SK-N-SH (cell line): ENCODE measurements around the gene GSTO2. TPM values are rescaled to one million over a fixed set of nuclear protein-coding genes. Genes with fewer than 3 reads are reported as not detected.

ENCODE experiments used
- CTCF ChIA-PET: fragments of 300-600, 350-600 bp; formaldehyde crosslinking; extraction: SDS; loops from one replicate; lab custom pipeline; 2021; lab: Yijun Ruan, JAX
- POLR2A ChIA-PET: fragments of 350-600 bp; sonication (Branson Sonifier 250); formaldehyde crosslinking; extraction: SDS; loops from one replicate; lab custom pipeline; 2020; ENCODE audit warnings: antibody characterized with exemption, inconsistent platforms; lab: Yijun Ruan, JAX
- DNase-seq: peaks from one replicate; pipeline ENCODE4 v3.0.0; 2012
- H2AFZ ChIP-seq: fragments of 200-600 bp; sonication (generic); 2 replicates; pipeline ENCODE4 v1.8.1; 2016; ENCODE audit warnings: antibody characterized with exemption, mild to moderate bottlenecking, low read depth
- H3F3A ChIP-seq: fragments of 200-600 bp; sonication (generic); replicated peaks from 2 replicates; pipeline ENCODE3; 2016; ENCODE audit warnings: antibody characterized with exemption, mild to moderate bottlenecking; ENCODE audit not compliant: insufficient read depth
- H3K27ac ChIP-seq, 2 experiments: fragments of 200-500 bp in 1 of 2; fragments of 200-600 bp in 1 of 2; sonication (Bioruptor generic) in 1 of 2; sonication (generic), shearing (Covaris generic) in 1 of 2; 2 replicates each; pipeline versions ENCODE4 v1.5.1 to v1.6.1; 2014 to 2016; ENCODE audit warnings: low read depth in 2 of 2, inconsistent platforms in 1 of 2, low read length in 1 of 2, mild to moderate bottlenecking in 1 of 2, mixed read lengths in 1 of 2
- H3K27me3 ChIP-seq: fragments of 200-600 bp; sonication (generic), shearing (Covaris generic); 2 replicates; pipeline ENCODE4 v1.6.1; 2016; ENCODE audit warnings: mixed run types; ENCODE audit not compliant: insufficient read depth
- H3K36me3 ChIP-seq, 2 experiments: fragments of 200-500 bp in 1 of 2; fragments of 200-600 bp in 1 of 2; sonication (Bioruptor generic) in 1 of 2; sonication (generic) in 1 of 2; replicated peaks in 1 of 2; 2 replicates each; pipeline versions ENCODE3 to v1.5.1; 2014 to 2016; ENCODE audit warnings: low read length in 1 of 2, mild to moderate bottlenecking in 1 of 2; ENCODE audit not compliant: insufficient read depth in 2 of 2, control insufficient read depth in 1 of 2
- H3K4me1 ChIP-seq, 2 experiments: fragments of 200-500 bp in 1 of 2; fragments of 200-600 bp in 1 of 2; sonication (Bioruptor generic) in 1 of 2; sonication (generic), shearing (Covaris generic) in 1 of 2; 2 replicates each; pipeline versions ENCODE4 v1.5.1 to v1.6.1; 2014 to 2016; ENCODE audit warnings: low read depth in 1 of 2, low read length in 1 of 2, mixed run types in 1 of 2; ENCODE audit not compliant: insufficient read depth in 2 of 2, control insufficient read depth in 1 of 2
- H3K4me2 ChIP-seq: fragments of 200-600 bp; sonication (generic), shearing (Covaris generic); 2 replicates; pipeline ENCODE4 v1.6.1; 2017; ENCODE audit warnings: mixed run types
- H3K4me3 ChIP-seq, 2 experiments: fragments of 200-500 bp in 1 of 2; fragments of 200-600 bp in 1 of 2; sonication (Bioruptor generic) in 1 of 2; sonication (generic), shearing (Covaris generic) in 1 of 2; 2 replicates each; pipeline versions ENCODE4 v1.5.1 to v1.8.1; 2014 to 2016; ENCODE audit warnings: low read depth in 2 of 2, inconsistent platforms in 1 of 2, low read length in 1 of 2, mild to moderate bottlenecking in 1 of 2, mixed read lengths in 1 of 2, moderate library complexity in 1 of 2
- H3K79me2 ChIP-seq: fragments of 200-600 bp; sonication (generic); 2 replicates; pipeline ENCODE4 v1.8.1; 2017; ENCODE audit warnings: mild to moderate bottlenecking; ENCODE audit not compliant: insufficient read depth
- H3K9ac ChIP-seq: fragments of 200-600 bp; sonication (generic); 2 replicates; pipeline ENCODE4 v1.6.1; 2017; ENCODE audit warnings: mixed run types
- H3K9me2 ChIP-seq: fragments of 200-600 bp; sonication (generic); 2 replicates; pipeline ENCODE4 v1.6.1; 2017; ENCODE audit warnings: mixed run types
- H3K9me3 ChIP-seq: fragments of 200-600 bp; sonication (generic); 2 replicates; pipeline ENCODE4 v1.6.1; 2017; ENCODE audit warnings: mixed run types, mild to moderate bottlenecking, moderate library complexity
- H4K20me1 ChIP-seq: fragments of 200-600 bp; sonication (generic); 2 replicates; pipeline ENCODE4 v1.6.1; 2017; ENCODE audit warnings: mild to moderate bottlenecking, mixed run types; ENCODE audit not compliant: insufficient read depth
- ELF1 ChIP-seq: IDR thresholded peaks from 2 replicates; pipeline ENCODE4 v1.4.0; 2012
- EP300 ChIP-seq, 2 experiments: IDR thresholded peaks; 2 replicates each; pipeline versions ENCODE4 v1.4.0 to v1.6.1; 2012; ENCODE audit warnings: borderline replicate concordance in 1 of 2, low read depth in 1 of 2, low read length in 1 of 2
- EZH2phosphoT487 ChIP-seq: fragments of 200-600 bp; sonication (generic); IDR thresholded peaks from 2 replicates; pipeline ENCODE4 v1.6.1; 2017; ENCODE audit warnings: low read depth, mixed run types, mild to moderate bottlenecking, antibody characterized with exemption, moderate library complexity, borderline replicate concordance
- FOXJ3 ChIP-seq: sonication (generic); formaldehyde crosslinking; IDR thresholded peaks from 2 replicates; pipeline ENCODE4 v1.5.1; 2020; ENCODE audit warnings: mild to moderate bottlenecking, missing genetic modification reagents
- GABPA ChIP-seq: IDR thresholded peaks from 2 replicates; pipeline ENCODE4 v1.4.0; 2012; ENCODE audit warnings: low read depth, mild to moderate bottlenecking
- IRF3 ChIP-seq: fragments of 150-350 bp; IDR thresholded peaks from 2 replicates; pipeline ENCODE4 v1.6.1; 2016; ENCODE audit warnings: mild to moderate bottlenecking, low read depth, low read length
- MXI1 ChIP-seq: IDR thresholded peaks from 2 replicates; pipeline ENCODE4 v1.6.1; 2012; ENCODE audit warnings: mild to moderate bottlenecking, low read depth, low read length, improper control_type of control experiment
- NFIC ChIP-seq: IDR thresholded peaks from 2 replicates; pipeline ENCODE4 v1.4.0; 2012; ENCODE audit warnings: borderline replicate concordance
- PBX3 ChIP-seq: IDR thresholded peaks from 2 replicates; pipeline ENCODE4; 2012
- POLR2AphosphoS5 ChIP-seq: IDR thresholded peaks from 2 replicates; pipeline ENCODE4 v1.6.1; 2012; ENCODE audit warnings: low read depth, low read length
- RCOR1 ChIP-seq: fragments of 150-350 bp; IDR thresholded peaks from 2 replicates; pipeline ENCODE4 v1.6.1; 2017; ENCODE audit warnings: antibody characterized with exemption, low read length
- RFX5 ChIP-seq: IDR thresholded peaks from 2 replicates; pipeline ENCODE4 v1.6.1; 2012; ENCODE audit warnings: mild to moderate bottlenecking, improper control_type of control experiment, low read length
- RXRA ChIP-seq: IDR thresholded peaks from 2 replicates; pipeline ENCODE4 v1.4.0; 2012; ENCODE audit warnings: low read depth, mild to moderate bottlenecking, borderline replicate concordance
- SIN3A ChIP-seq: IDR thresholded peaks from 2 replicates; pipeline ENCODE4 v1.6.1; 2012; ENCODE audit warnings: low read depth, mild to moderate bottlenecking, low read length, moderate library complexity, borderline replicate concordance
- TAF1 ChIP-seq: IDR thresholded peaks from 2 replicates; pipeline ENCODE4 v1.6.1; 2012; ENCODE audit warnings: low read depth, mild to moderate bottlenecking, low read length, moderate library complexity, borderline replicate concordance
- TCF12 ChIP-seq: IDR thresholded peaks from 2 replicates; pipeline ENCODE4 v1.4.0; 2012
- TEAD4 ChIP-seq: IDR thresholded peaks from 2 replicates; pipeline ENCODE4 v1.4.0; 2012; ENCODE audit warnings: mild to moderate bottlenecking, borderline replicate concordance; ENCODE audit not compliant: insufficient read depth
- USF2 ChIP-seq: fragments of 150-350 bp; IDR thresholded peaks from 2 replicates; pipeline ENCODE4 v1.6.1; 2017; ENCODE audit warnings: antibody characterized with exemption, low read length, low read depth, borderline replicate concordance
- WGBS: methylation state at CpG from one replicate; pipeline ENCODE4 v1.1.6; 2017; ENCODE audit warnings: low lambda C conversion rate; 5-methylcytosine and 5-hydroxymethylcytosine counted together
- polyA plus RNA-seq, 3 experiments: library from polyadenylated mRNA; depleted of rRNA; stranded (reverse); fragments of >200 nt; gene quantifications; 2 replicates each; pipeline ENCODE4 v1.2.3, GENCODE V29; 2012
- TF ChIP-seq, protein P1 (sequence below): IDR thresholded peaks from 2 replicates; pipeline ENCODE4 v1.4.0; 2012; ENCODE audit warnings: low read depth, borderline replicate concordance

GSTO2 gene
- polyA plus RNA-seq, 1 of the 3 experiments (the other 2 are of a cell fraction) = 0.49 TPM

GRCh38 chr10:104333728-104334373, 64.9 kb downstream of the GSTO2 start:
- peaks cover 80% of the 10 kb centered on the region for H3K79me2 ChIP-seq
- no peaks in the 10 kb centered on the region for H3K36me3 ChIP-seq
- no peak overlapping the region for H3K9ac ChIP-seq
- H3K4me2 ChIP-seq = 0 out of 2 replicates have a peak overlapping the region, but pooled peaks have one; percentile 17
- no peaks in the 10 kb centered on the region for H3K9me3 ChIP-seq
- TF ChIP-seq PBX3 = no peak
- TF ChIP-seq NFIC = no peak
- no peak for TF ChIP-seq POLR2AphosphoS5
- TF ChIP-seq SIN3A = no peak
- no peak for TF ChIP-seq RCOR1
- no peak for TF ChIP-seq TEAD4
- no peak for TF ChIP-seq IRF3
- TF ChIP-seq TAF1 = no peak
- no peak for TF ChIP-seq RXRA
- no peak for TF ChIP-seq RFX5
- no peak for TF ChIP-seq GABPA
- TF ChIP-seq TCF12 = no peak
- TF ChIP-seq FOXJ3 (CRISPR knock-in tag) = no peak
- TF ChIP-seq, protein P1, sequence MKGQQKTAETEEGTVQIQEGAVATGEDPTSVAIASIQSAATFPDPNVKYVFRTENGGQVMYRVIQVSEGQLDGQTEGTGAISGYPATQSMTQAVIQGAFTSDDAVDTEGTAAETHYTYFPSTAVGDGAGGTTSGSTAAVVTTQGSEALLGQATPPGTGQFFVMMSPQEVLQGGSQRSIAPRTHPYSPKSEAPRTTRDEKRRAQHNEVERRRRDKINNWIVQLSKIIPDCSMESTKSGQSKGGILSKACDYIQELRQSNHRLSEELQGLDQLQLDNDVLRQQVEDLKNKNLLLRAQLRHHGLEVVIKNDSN = no peak
- TF ChIP-seq EP300 (IDR thresholded peaks at IDR 0.05; ENCODE audit: borderline replicate concordance in 1 of 2, low read depth in 1 of 2, low read length in 1 of 2) = no peak
- no peak for TF ChIP-seq EZH2phosphoT487
- TF ChIP-seq ELF1 = no peak
- TF ChIP-seq USF2 = no peak
- TF ChIP-seq MXI1 = no peak
- DNase-seq = peak; percentile 5
- H3F3A ChIP-seq = peaks cover 51% of the 10 kb centered on the region
- peaks cover 46 to 51% of the 10 kb centered on the region in 2 experiments for H3K4me1 ChIP-seq
- peak overlapping the region in 1 of 2 experiments; percentile 96; a peak in 1 of 4 replicates for H3K27ac ChIP-seq
- no peaks in the 10 kb centered on the region for H3K27me3 ChIP-seq
- H2AFZ ChIP-seq = no peak overlapping the region
- ChIA-PET CTCF (interaction anchor here (1.3 to 7.7 kb wide), 5 partner anchors 11 to 247 kb away, joined by 3 to 65 read pairs (median 6); no protein-coding TSS in a partner anchor), POLR2A (no interaction called here)
- peaks cover 25% of the 10 kb centered on the region for H4K20me1 ChIP-seq
- WGBS = 84% methylated on average over 12 of the region's 15 CpGs
- H3K4me3 ChIP-seq = no peak overlapping the region
- no peaks in the 10 kb centered on the region for H3K9me2 ChIP-seq
